IMR-90 (cell line): Measurements from ENCODE around the gene PNRC2. TPM values are rescaled to one million over a fixed set of nuclear protein-coding genes. Genes with fewer than 3 reads are reported as not detected.
A peak's percentile ranks its signal among the peaks of the same experiment; 100 is the strongest.

ENCODE experiments used
- ATAC-seq: fragments of 200-7000 bp; cut with Tn5 transposase; 2 replicates; pipeline ENCODE4 v1.9.1; 2020; ENCODE audit warnings: low read depth, mild to moderate bottlenecking, moderate library complexity
- BruUV-seq: library from RNA; stranded (reverse); fragments of 400-500 nt; replicated peaks from 2 replicates; lab custom pipeline; 2021; lab: Mats Ljungman, UMichigan
- CTCF ChIA-PET: fragments of 300-600 bp; formaldehyde crosslinking; extraction: SDS; loops from one replicate; lab custom pipeline; 2021; ENCODE audit warnings: antibody characterized with exemption; lab: Yijun Ruan, JAX
- POLR2A ChIA-PET: fragments of 300-600 bp; sonication (Branson Sonifier 250); formaldehyde crosslinking; loops from one replicate; lab custom pipeline; 2022; ENCODE audit warnings: antibody characterized with exemption; ENCODE audit not compliant: unreplicated experiment; lab: Charles Lee
- DNase-seq: peaks from one replicate; pipeline ENCODE4 v3.0.0; 2013
- H2AFZ ChIP-seq: replicated peaks from 2 replicates; pipeline ENCODE3; 2013; ENCODE audit warnings: low read length, mild to moderate bottlenecking; ENCODE audit not compliant: poor library complexity
- H2AK5ac ChIP-seq: 2 replicates; pipeline ENCODE4 v1.6.1; 2013; ENCODE audit warnings: low read depth, low read length, inconsistent platforms
- H2AK9ac ChIP-seq: replicated peaks from 2 replicates; pipeline ENCODE3; 2013; ENCODE audit warnings: mild to moderate bottlenecking, low read depth, low read length, moderate library complexity; ENCODE audit not compliant: poor library complexity
- H2BK120ac ChIP-seq: 2 replicates; pipeline ENCODE4 v1.6.1; 2013; ENCODE audit warnings: low read depth, low read length, inconsistent platforms
- H2BK15ac ChIP-seq: 3 replicates; pipeline ENCODE4 v1.6.1; 2013; ENCODE audit warnings: low read depth, low read length, inconsistent platforms
- H2BK20ac ChIP-seq: 2 replicates; pipeline ENCODE4 v1.6.1; 2013; ENCODE audit warnings: low read depth, mild to moderate bottlenecking, inconsistent platforms, low read length, moderate library complexity
- H2BK5ac ChIP-seq: 2 replicates; pipeline ENCODE4 v1.6.1; 2013; ENCODE audit warnings: mild to moderate bottlenecking, low read depth, low read length, inconsistent platforms; ENCODE audit not compliant: poor library complexity, severe bottlenecking
- H3K14ac ChIP-seq: replicated peaks from 2 replicates; pipeline ENCODE4 v1.6.1; 2013; ENCODE audit warnings: low read depth, low read length, inconsistent platforms
- H3K18ac ChIP-seq: 2 replicates; pipeline ENCODE4 v1.6.1; 2013; ENCODE audit warnings: low read depth, low read length, control low read depth
- H3K23ac ChIP-seq: 2 replicates; pipeline ENCODE4 v1.6.1; 2013; ENCODE audit warnings: low read depth, low read length, inconsistent platforms
- H3K27ac ChIP-seq: 2 replicates; pipeline ENCODE4 v1.5.1; 2013; ENCODE audit warnings: mild to moderate bottlenecking, control low read depth, low read length; ENCODE audit not compliant: insufficient read depth
- H3K27me3 ChIP-seq: 2 replicates; pipeline ENCODE4 v1.6.1; 2013; ENCODE audit warnings: low read length; ENCODE audit not compliant: control insufficient read depth, insufficient read depth
- H3K36me3 ChIP-seq: 2 replicates; pipeline ENCODE4 v1.6.1; 2013; ENCODE audit warnings: low read length, mixed read lengths; ENCODE audit not compliant: control insufficient read depth, insufficient read depth
- H3K4ac ChIP-seq: 2 replicates; pipeline ENCODE4 v1.6.1; 2013; ENCODE audit warnings: low read depth, low read length, inconsistent platforms
- H3K4me1 ChIP-seq: 2 replicates; pipeline ENCODE4 v1.6.1; 2013; ENCODE audit warnings: low read length, mixed read lengths; ENCODE audit not compliant: control insufficient read depth, insufficient read depth
- H3K4me2 ChIP-seq: 2 replicates; pipeline ENCODE4 v1.6.1; 2013; ENCODE audit warnings: low read depth, mild to moderate bottlenecking, control low read depth, low read length, moderate library complexity
- H3K4me3 ChIP-seq: 2 replicates; pipeline ENCODE4 v1.5.1; 2013; ENCODE audit warnings: low read depth, mild to moderate bottlenecking, control low read depth, low read length, moderate library complexity; ENCODE audit not compliant: insufficient read depth
- H3K56ac ChIP-seq: 2 replicates; pipeline ENCODE4 v1.6.1; 2013; ENCODE audit warnings: low read length, inconsistent platforms; ENCODE audit not compliant: insufficient read depth; ENCODE audit errors: extremely low read depth
- H3K79me1 ChIP-seq, 2 experiments: 2 replicates each; pipeline ENCODE4 v1.6.1; 2013; ENCODE audit warnings: low read length in 2 of 2, inconsistent platforms in 1 of 2, low read depth in 1 of 2
- H3K9ac ChIP-seq: 2 replicates; pipeline ENCODE4 v1.6.1; 2013; ENCODE audit warnings: low read depth, low read length, control low read depth
- H3K9me1 ChIP-seq: 2 replicates; pipeline ENCODE4 v1.6.1; 2013; ENCODE audit warnings: low read length, inconsistent platforms; ENCODE audit not compliant: insufficient read depth
- H3K9me3 ChIP-seq: 2 replicates; pipeline ENCODE4 v1.6.1; 2013; ENCODE audit warnings: low read length; ENCODE audit not compliant: control insufficient read depth, insufficient read depth
- H4K20me1 ChIP-seq: 2 replicates; pipeline ENCODE4 v1.6.1; 2013; ENCODE audit warnings: low read length, inconsistent platforms; ENCODE audit not compliant: insufficient read depth
- H4K5ac ChIP-seq: 2 replicates; pipeline ENCODE4 v1.6.1; 2013; ENCODE audit warnings: mild to moderate bottlenecking, low read depth, low read length, control low read depth
- H4K8ac ChIP-seq, 2 experiments: 2 replicates each; pipeline ENCODE4 v1.6.1; 2013; ENCODE audit warnings: low read depth in 2 of 2, low read length in 2 of 2, control low read depth in 1 of 2, inconsistent platforms in 1 of 2
- H4K91ac ChIP-seq: 2 replicates; pipeline ENCODE4 v1.6.1; 2013; ENCODE audit warnings: low read depth, low read length, inconsistent platforms; ENCODE audit not compliant: insufficient read depth
- NFE2L2 ChIP-seq: fragments of 150-350 bp; IDR thresholded peaks from 2 replicates; pipeline ENCODE4 v1.6.1; 2016; ENCODE audit warnings: low read depth, mild to moderate bottlenecking, low read length
- WGBS, 2 experiments: methylation state at CpG; one replicate each; pipeline versions ENCODE4 v1.1.5 to v1.1.7; 2013; ENCODE audit warnings: missing lambda C conversion rate in 2 of 2; ENCODE audit not compliant: insufficient read length in 1 of 2; ENCODE audit errors: extremely low coverage in 2 of 2; 5-methylcytosine and 5-hydroxymethylcytosine counted together
- dilution Hi-C: fragments of 300-500 bp; cut with HindIII; formaldehyde crosslinking; loops from one replicate; pipeline ENCODE4 v1.14.3; 2018; ENCODE audit warnings: low sequenced_read_pairs; ENCODE audit not compliant: unreplicated experiment
- in situ Hi-C: fragments of 300-500 bp; cut with MboI; formaldehyde crosslinking; loops from 3 replicates; pipeline ENCODE4 v1.14.3; 2019; ENCODE audit warnings: low sequenced_read_pairs, inconsistent platforms, mixed read lengths
- intact Hi-C: fragments of 100-400 bp; cut with micrococcal nuclease; formaldehyde crosslinking; loops from 2 replicates; pipeline ENCODE4 v1.10.0; 2022
- polyA plus RNA-seq, 3 experiments: library from polyadenylated mRNA; depleted of rRNA; stranded (reverse); fragments of >200 nt; gene quantifications; 2 replicates each; pipeline ENCODE4 v1.2.3, GENCODE V29; 2012; ENCODE audit warnings: low replicate concordance in 1 of 3
- total RNA-seq: library from RNA; depleted of rRNA; stranded (reverse); fragments of >200 nt; gene quantifications from 2 replicates; pipeline ENCODE4 v1.2.3, GENCODE V29; 2012

The PNRC2 gene
- total and polyA plus RNA-seq, 2 of the 4 experiments (the other 2 are of a cell fraction) = 50.6 to 76.0 TPM

DNA sequence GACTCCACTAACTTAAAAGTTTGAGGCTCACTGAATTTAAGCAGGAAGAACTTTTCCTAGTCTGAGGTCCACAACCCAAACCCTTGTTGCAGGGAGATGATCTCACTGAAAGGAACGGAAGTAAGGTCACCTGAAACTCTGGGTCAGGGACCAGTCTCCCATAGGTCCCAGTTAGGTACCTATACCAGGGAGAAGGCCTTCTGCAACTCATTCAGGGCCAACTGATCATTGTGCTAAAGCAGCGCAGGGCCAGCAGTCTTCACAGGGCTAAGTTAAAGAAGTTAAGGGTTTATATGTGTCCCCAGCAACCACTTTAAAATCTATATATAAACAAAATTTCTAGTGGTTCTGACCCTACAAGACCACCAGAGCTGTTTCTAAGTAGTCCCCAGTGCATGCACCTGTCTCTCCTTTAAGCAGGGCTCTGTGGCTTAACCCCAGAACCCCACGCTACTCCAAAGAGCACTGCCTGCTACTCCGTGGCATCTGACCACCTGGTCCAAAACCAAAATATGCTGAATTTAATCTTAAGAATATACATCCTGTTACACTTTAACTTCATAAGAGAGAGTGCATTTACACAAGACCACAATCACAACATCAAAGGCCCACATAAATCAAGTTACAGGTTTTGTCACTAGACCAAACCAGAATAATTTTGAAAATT, 17.7 kb downstream of the PNRC2 start:
- Histone ChIP-seq H3K23ac (peak overlapping the region; percentile 46; the same call in 1 of the 2 replicates), H2BK5ac (no peak overlapping the region), H2AK5ac (no peak overlapping the region), H3K56ac (no peak overlapping the region), H2BK15ac (no peak overlapping the region), H2AK9ac (no peak overlapping the region), H3K9me3 (no peaks in the 10 kb centered on the region), H3K14ac (no peak overlapping the region), H2AFZ (no peak overlapping the region), H3K27me3 (no peaks in the 10 kb centered on the region), H3K36me3 (peaks cover 6% of the 10 kb centered on the region), H3K27ac (no peak overlapping the region), H3K79me1 (peaks cover 0 to 17% of the 10 kb centered on the region in 2 experiments; a peak in 2 of 4 replicates), H3K4ac (no peak overlapping the region), H3K9ac (no peak overlapping the region), H3K4me1 (peaks cover 6% of the 10 kb centered on the region), H4K8ac (no peak overlapping the region), H4K91ac (no peak overlapping the region), H3K4me2 (no peak overlapping the region; the same call in 1 of the 2 replicates), H2BK20ac (no peak overlapping the region), H3K18ac (no peak overlapping the region), H3K9me1 (peaks cover 7% of the 10 kb centered on the region; the same call in 1 of the 2 replicates), H4K5ac (no peak overlapping the region), H4K20me1 (peaks cover 54% of the 10 kb centered on the region), H2BK120ac (no peak overlapping the region), H3K4me3 (no peak overlapping the region)
- BruUV-seq = no TSS peak
- ATAC-seq (no peak), DNase-seq (no peak)
- WGBS, 2 experiments = 83% methylated on average over 1 of the region's 4 CpGs; no CpG with 5 or more reads in 1 of the 2 experiments
- ChIA-PET CTCF (interaction anchor here (0.6 kb wide), 1 partner anchor 681 kb away, joined by 4 read pairs; no protein-coding TSS in a partner anchor), POLR2A (no interaction called here)
- no peak for TF ChIP-seq NFE2L2
- in situ Hi-C loops (loop anchor here (5.0 kb wide), 1 partner anchor 45 kb away; no protein-coding TSS in a partner anchor), intact Hi-C loops (no loop called here), dilution Hi-C loops (no loop called here)
